ENCODE results near the gene CKAP2. TPM values are rescaled to one million over a fixed set of nuclear protein-coding genes. Genes with fewer than 3 reads are reported as not detected.
A peak's percentile ranks its signal among the peaks of the same experiment; 100 is the strongest.
"Not testable (repeated sequence)": the region's sequence is repeated elsewhere in the genome, so short reads cannot be mapped to it uniquely, and the experiment has no call there.

Gene CKAP2, protein sequence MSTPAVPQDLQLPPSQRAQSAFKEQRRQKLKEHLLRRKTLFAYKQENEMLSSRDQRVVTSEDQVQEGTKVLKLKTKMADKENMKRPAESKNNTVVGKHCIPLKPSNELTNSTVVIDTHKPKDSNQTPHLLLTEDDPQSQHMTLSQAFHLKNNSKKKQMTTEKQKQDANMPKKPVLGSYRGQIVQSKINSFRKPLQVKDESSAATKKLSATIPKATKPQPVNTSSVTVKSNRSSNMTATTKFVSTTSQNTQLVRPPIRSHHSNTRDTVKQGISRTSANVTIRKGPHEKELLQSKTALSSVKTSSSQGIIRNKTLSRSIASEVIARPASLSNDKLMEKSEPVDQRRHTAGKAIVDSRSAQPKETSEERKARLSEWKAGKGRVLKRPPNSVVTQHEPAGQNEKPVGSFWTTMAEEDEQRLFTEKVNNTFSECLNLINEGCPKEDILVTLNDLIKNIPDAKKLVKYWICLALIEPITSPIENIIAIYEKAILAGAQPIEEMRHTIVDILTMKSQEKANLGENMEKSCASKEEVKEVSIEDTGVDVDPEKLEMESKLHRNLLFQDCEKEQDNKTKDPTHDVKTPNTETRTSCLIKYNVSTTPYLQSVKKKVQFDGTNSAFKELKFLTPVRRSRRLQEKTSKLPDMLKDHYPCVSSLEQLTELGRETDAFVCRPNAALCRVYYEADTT
- total RNA-seq (ENCODE audit: low replicate concordance): 25.2 and 67.4 TPM in 2 replicates
- long read RNA-seq, transcript CKAP2-201 (9 exons, 3,375 nt): major isoform, 14 of 35 reads
- long read RNA-seq, partial matches to known transcripts: 6 of 35 reads
- long read RNA-seq, other reads (novel, unspliced or antisense): 5 of 35 reads

- peak within 1 kb of the TSS; percentile 98 for H3K4me3 Mint-ChIP-seq
- no peaks in the 10 kb centered on the region for H3K9me3 Mint-ChIP-seq
- TF ChIP-seq, protein P1, sequence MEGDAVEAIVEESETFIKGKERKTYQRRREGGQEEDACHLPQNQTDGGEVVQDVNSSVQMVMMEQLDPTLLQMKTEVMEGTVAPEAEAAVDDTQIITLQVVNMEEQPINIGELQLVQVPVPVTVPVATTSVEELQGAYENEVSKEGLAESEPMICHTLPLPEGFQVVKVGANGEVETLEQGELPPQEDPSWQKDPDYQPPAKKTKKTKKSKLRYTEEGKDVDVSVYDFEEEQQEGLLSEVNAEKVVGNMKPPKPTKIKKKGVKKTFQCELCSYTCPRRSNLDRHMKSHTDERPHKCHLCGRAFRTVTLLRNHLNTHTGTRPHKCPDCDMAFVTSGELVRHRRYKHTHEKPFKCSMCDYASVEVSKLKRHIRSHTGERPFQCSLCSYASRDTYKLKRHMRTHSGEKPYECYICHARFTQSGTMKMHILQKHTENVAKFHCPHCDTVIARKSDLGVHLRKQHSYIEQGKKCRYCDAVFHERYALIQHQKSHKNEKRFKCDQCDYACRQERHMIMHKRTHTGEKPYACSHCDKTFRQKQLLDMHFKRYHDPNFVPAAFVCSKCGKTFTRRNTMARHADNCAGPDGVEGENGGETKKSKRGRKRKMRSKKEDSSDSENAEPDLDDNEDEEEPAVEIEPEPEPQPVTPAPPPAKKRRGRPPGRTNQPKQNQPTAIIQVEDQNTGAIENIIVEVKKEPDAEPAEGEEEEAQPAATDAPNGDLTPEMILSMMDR (conservative IDR thresholded peaks at IDR 0.05): no peak
- H3K4me1 Mint-ChIP-seq (ENCODE audit: unreplicated experiment): peaks cover 20% of the 10 kb centered on the region
- H3K27me3 Mint-ChIP-seq: no peaks in the 10 kb centered on the region
- H3K36me3 Mint-ChIP-seq: no peaks in the 10 kb centered on the region
- peak within 1 kb of the TSS; percentile 98 for H3K27ac Mint-ChIP-seq
- peak; percentile 92 for DNase-seq (ENCODE audit: extremely low spot score, unreplicated experiment)
Measured at GRCh38 chr13:52454820-52455676, at the start of gene CKAP2. CKAP2 (plus strand) TSS chr13:52455478; CDS start chr13:52455557, 79 bp downstream.

DNA sequence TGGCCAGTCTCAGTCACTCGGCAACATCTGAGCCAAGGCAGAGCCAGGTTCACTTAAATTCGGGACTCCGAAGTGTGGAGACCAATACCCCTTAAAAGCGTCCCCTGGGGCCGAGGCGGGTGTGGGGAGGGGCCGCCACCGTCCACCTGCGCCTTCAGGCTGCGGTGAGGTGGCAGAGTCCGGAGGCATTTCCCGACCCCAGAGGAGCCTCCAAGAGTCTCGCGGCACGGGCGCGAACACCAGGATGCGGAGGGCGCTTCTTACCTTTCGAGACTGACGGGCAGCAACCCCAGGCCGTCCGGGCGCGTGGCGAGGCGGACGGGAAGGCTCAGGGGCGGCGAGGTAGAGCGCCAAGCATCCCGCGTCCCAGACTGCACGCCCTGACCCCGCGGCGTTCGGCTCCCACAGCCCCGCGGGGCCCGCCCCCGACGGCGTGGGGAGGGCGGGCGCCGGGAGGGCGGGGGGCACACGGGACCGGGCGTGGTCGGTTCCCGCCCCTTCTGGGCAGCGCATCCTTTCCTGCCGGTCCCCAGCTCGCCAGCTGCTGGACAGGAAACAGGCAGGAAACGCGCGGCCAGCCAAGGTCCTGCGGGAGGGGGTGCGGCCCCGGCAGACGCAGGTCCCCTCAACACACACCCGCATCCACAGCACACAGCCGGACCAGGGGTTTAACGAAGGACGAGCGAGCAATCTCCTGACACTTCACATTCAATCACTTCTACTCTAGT is 49.3 kb upstream of the CKAP2 start, which contains the start of gene THSD1:
Gene THSD1, minus strand, starts transcription at position 406 of the 728 bp plus-strand sequence. CDS start 3,572 bp downstream, outside the sequence.
- H3K4me3 Mint-ChIP-seq: peak within 1 kb of the TSS; percentile 74
- DNase-seq (ENCODE audit: extremely low spot score, unreplicated experiment): no peak
- H3K4me1 Mint-ChIP-seq (ENCODE audit: unreplicated experiment): no peaks in the 10 kb centered on the region
- peaks cover 10% of the 10 kb centered on the region for H3K36me3 Mint-ChIP-seq
- H3K27me3 Mint-ChIP-seq: peaks cover 45% of the 10 kb centered on the region
- no peak within 1 kb of the TSS for H3K27ac Mint-ChIP-seq
- H3K9me3 Mint-ChIP-seq: peaks cover 4% of the 10 kb centered on the region
- TF ChIP-seq, protein P1 (conservative IDR thresholded peaks at IDR 0.05): no peak

DNA sequence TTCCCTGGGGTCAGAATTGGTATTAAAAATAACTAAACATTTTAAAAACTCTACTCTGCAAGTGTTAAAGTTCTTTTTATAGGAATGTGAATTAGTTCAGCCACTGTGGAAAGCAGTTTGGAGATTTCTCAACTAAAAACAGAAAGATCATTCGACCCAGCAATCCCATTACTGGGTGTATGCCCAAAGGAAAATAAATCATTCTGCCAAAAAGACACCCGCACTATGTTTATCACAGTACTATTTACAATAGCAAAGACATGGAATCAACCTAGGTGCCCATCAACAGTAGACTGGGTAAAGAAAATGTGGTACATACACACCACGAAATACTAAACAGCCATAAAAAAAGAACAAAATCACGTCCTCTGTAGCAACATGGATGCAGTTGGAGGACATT is 48.6 kb upstream of the CKAP2 start:
- H3K4me3 Mint-ChIP-seq: peak overlapping the region; percentile 68

DNA sequence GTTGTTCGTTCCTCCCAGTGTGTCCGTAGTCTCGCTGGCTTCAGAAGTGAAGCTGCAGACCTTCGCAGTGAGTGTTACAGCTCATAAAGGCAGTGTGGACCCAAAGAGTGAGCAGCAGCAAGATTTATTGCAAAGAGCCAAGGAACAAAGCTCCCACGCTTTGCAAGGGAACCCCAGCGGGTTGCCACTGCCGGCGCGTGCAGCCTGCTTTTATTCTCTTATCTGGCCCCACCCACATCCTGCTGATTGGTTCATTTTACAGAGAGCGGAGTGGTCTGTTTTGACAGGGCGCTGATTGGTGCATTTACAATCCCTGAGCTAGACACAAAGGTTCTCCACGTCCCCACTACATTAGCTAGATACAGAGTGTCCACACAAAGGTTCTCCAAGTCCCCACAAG is 47.8 kb upstream of the CKAP2 start:
- peaks cover 16% of the 10 kb centered on the region for H3K36me3 Mint-ChIP-seq
- H3K27ac Mint-ChIP-seq; H3K4me1 Mint-ChIP-seq (ENCODE audit: unreplicated experiment); DNase-seq (ENCODE audit: extremely low spot score, unreplicated experiment); H3K9me3 Mint-ChIP-seq: not testable (repeated sequence)
- H3K27me3 Mint-ChIP-seq: peaks cover 40% of the 10 kb centered on the region
- H3K4me3 Mint-ChIP-seq: peak overlapping the region; percentile 52

More for the DNA sequence above, 48.6 kb upstream of the CKAP2 start:
- Mint-ChIP-seq H3K9me3 (peaks cover 3% of the 10 kb centered on the region), H3K27me3 (peaks cover 44% of the 10 kb centered on the region), H3K36me3 (peaks cover 14% of the 10 kb centered on the region), H3K4me1 (ENCODE audit: unreplicated experiment) (peaks cover 3% of the 10 kb centered on the region), H3K27ac (no peak overlapping the region)
- TF ChIP-seq, protein P1 (conservative IDR thresholded peaks at IDR 0.05): no peak
- no peak for DNase-seq (ENCODE audit: extremely low spot score, unreplicated experiment)

DNA sequence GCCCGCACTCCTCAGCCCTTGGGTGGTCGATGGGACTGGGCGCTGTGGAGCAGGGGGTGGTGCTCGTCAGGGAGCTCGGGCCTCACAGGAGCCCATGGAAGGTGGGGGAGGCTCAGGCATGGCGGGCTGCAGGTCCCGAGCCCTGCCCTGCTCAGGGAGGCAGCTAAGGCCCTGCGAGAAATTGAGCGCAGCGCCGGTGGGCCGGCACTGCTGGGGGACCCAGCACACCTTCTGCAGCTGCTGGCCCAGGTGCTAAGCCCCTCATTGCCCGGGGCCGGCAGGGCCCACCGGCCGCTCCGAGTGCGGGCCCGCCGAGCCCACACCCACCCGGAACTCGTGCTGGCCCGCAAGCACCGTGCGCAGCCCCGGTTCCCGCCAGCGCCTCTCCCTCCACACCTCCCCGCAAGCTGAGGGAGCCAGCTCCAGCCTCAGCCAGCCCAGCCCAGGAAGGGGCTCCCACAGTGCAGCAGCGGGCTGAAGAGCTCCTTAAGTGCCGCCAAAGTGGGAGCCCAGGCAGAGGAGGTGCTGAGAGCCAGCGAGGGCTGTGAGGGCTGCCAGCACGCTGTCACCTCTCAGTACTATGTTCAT is 47.1 kb upstream of the CKAP2 start:
- H3K4me3 Mint-ChIP-seq; DNase-seq (ENCODE audit: extremely low spot score, unreplicated experiment); H3K27ac Mint-ChIP-seq; H3K4me1 Mint-ChIP-seq (ENCODE audit: unreplicated experiment); H3K9me3 Mint-ChIP-seq: not testable (repeated sequence)
- Mint-ChIP-seq H3K36me3 (peaks cover 16% of the 10 kb centered on the region), H3K27me3 (peaks cover 33% of the 10 kb centered on the region)

Data from type B pancreatic cell (in vitro differentiated cells).